HCT116 (cell line): ENCODE data around the gene KRTAP10-11. TPM values are rescaled to one million over a fixed set of nuclear protein-coding genes. Genes with fewer than 3 reads are reported as not detected.

Source experiments
- ATAC-seq: fragments of 200-7000 bp; cut with Tn5 transposase; 2 replicates; pipeline ENCODE4 v1.9.1; 2020; ENCODE audit warnings: mild to moderate bottlenecking, moderate library complexity
- BruUV-seq: library from RNA; stranded (reverse); fragments of 400-500 nt; replicated peaks from 2 replicates; lab custom pipeline; 2021; lab: Mats Ljungman, UMichigan
- CTCF ChIA-PET: fragments of 300-600 bp; sonication (Branson Sonifier 250); formaldehyde crosslinking; loops from one replicate; lab custom pipeline; 2021; ENCODE audit warnings: antibody characterized with exemption; lab: Charles Lee
- POLR2A ChIA-PET: fragments of 300-600, 350-600 bp; sonication (Branson Sonifier 250); formaldehyde crosslinking; loops from one replicate; lab custom pipeline; 2021; ENCODE audit warnings: antibody characterized with exemption; lab: Charles Lee
- RAD21 ChIA-PET, 2 experiments: fragments of 300-600 bp; sonication (Branson Sonifier 250); formaldehyde crosslinking; loops; one replicate each; lab custom pipeline; 2023; ENCODE audit warnings: low total read pairs in 2 of 2; ENCODE audit not compliant: uncharacterized antibody in 2 of 2, unreplicated experiment in 2 of 2, low non-redundant PET in 1 of 2; lab: Charles Lee
- DNase-seq: peaks from one replicate; pipeline ENCODE4 v3.0.0-alpha.2; 2010; ENCODE audit warnings: low read depth, low spot score
- H2AFZ ChIP-seq: fragments of 200-600 bp; shearing (Covaris generic), sonication (generic); 2 replicates; pipeline ENCODE4 v1.6.1; 2017; ENCODE audit warnings: low read depth, mixed run types, mixed read lengths, antibody characterized with exemption, low read length; ENCODE audit not compliant: poor library complexity, severe bottlenecking
- H3K27ac ChIP-seq: 2 replicates; pipeline ENCODE4 v1.5.1; 2012; ENCODE audit warnings: low read depth, low read length
- H3K27me3 ChIP-seq: fragments of 200-600 bp; sonication (generic); 2 replicates; pipeline ENCODE4 v1.6.1; 2016; ENCODE audit warnings: mixed run types, low read length, mixed read lengths; ENCODE audit not compliant: insufficient read depth
- H3K36me3 ChIP-seq, 2 experiments: fragments of 200-500 bp in 1 of 2; fragments of 200-600 bp in 1 of 2; sonication (Bioruptor generic) in 1 of 2; sonication (generic) in 1 of 2; 2 replicates each; pipeline versions ENCODE4 v1.5.1 to v1.6.1; 2014 to 2016; ENCODE audit warnings: low read length in 2 of 2, inconsistent platforms in 1 of 2, mixed read lengths in 1 of 2, mixed run types in 1 of 2; ENCODE audit not compliant: insufficient read depth in 2 of 2, control insufficient read depth in 1 of 2
- H3K4me1 ChIP-seq, 2 experiments: fragments of 200-600 bp in 1 of 2; sonication (generic) in 1 of 2; 2 replicates each; pipeline versions ENCODE4 v1.5.1 to v1.6.1; 2012 to 2017; ENCODE audit warnings: low read length in 2 of 2, inconsistent platforms in 1 of 2, mild to moderate bottlenecking in 1 of 2, mixed read lengths in 1 of 2, mixed run types in 1 of 2, moderate library complexity in 1 of 2; ENCODE audit not compliant: insufficient read depth in 2 of 2, control insufficient read depth in 1 of 2
- H3K4me2 ChIP-seq: fragments of 200-600 bp; sonication (generic); 2 replicates; pipeline ENCODE4 v1.6.1; 2017; ENCODE audit warnings: mixed run types, low read length, mixed read lengths
- H3K4me3 ChIP-seq, 2 experiments: fragments of 200-600 bp in 1 of 2; sonication (generic) in 1 of 2; replicated peaks in 1 of 2; 2 replicates each; pipeline ENCODE4 v1.5.1; 2011 to 2016; ENCODE audit warnings: low read length in 2 of 2, control low read depth in 1 of 2, low read depth in 1 of 2, mild to moderate bottlenecking in 1 of 2, mixed read lengths in 1 of 2, mixed run types in 1 of 2
- H3K79me2 ChIP-seq: fragments of 200-600 bp; sonication (generic); 2 replicates; pipeline ENCODE4 v1.6.1; 2017; ENCODE audit warnings: mild to moderate bottlenecking, mixed run types, low read length, moderate library complexity, mixed read lengths; ENCODE audit not compliant: insufficient read depth
- H3K9ac ChIP-seq: fragments of 200-600 bp; sonication (generic); 2 replicates; pipeline ENCODE4 v1.6.1; 2016; ENCODE audit warnings: low read length, mixed read lengths
- H3K9me2 ChIP-seq: fragments of 200-600 bp; sonication (generic), shearing (Covaris generic); 2 replicates; pipeline ENCODE4 v1.6.1; 2017; ENCODE audit warnings: mixed run types, mild to moderate bottlenecking, moderate library complexity; ENCODE audit not compliant: insufficient read depth
- H3K9me3 ChIP-seq, 2 experiments: fragments of 200-500 bp in 1 of 2; fragments of 200-600 bp in 1 of 2; sonication (Bioruptor generic) in 1 of 2; sonication (generic) in 1 of 2; 2 replicates each; pipeline ENCODE4 v1.6.1; 2014 to 2017; ENCODE audit warnings: low read length in 2 of 2, mixed read lengths in 2 of 2, inconsistent platforms in 1 of 2, low read depth in 1 of 2, mild to moderate bottlenecking in 1 of 2, mixed run types in 1 of 2, moderate library complexity in 1 of 2; ENCODE audit not compliant: control insufficient read depth in 1 of 2, insufficient read depth in 1 of 2
- H4K20me1 ChIP-seq: fragments of 200-600 bp; sonication (generic), shearing (Covaris generic); 2 replicates; pipeline ENCODE4 v1.6.1; 2017; ENCODE audit warnings: mixed run types, mild to moderate bottlenecking, moderate library complexity; ENCODE audit not compliant: insufficient read depth
- CBX3 ChIP-seq: IDR thresholded peaks from 2 replicates; pipeline ENCODE4 v1.6.1; 2012; ENCODE audit warnings: low read depth
- CEBPB ChIP-seq: IDR thresholded peaks from 2 replicates; pipeline ENCODE4 v1.6.1; 2012; ENCODE audit warnings: low read depth
- ELF1 ChIP-seq: IDR thresholded peaks from 2 replicates; pipeline ENCODE4 v1.6.1; 2012; ENCODE audit warnings: low read depth, borderline replicate concordance
- EZH2phosphoT487 ChIP-seq: fragments of 200-600 bp; IDR thresholded peaks from 2 replicates; pipeline ENCODE4 v1.6.1; 2018; ENCODE audit warnings: antibody characterized with exemption, borderline replicate concordance
- FOSL1 ChIP-seq: IDR thresholded peaks from 2 replicates; pipeline ENCODE4 v1.6.1; 2012; ENCODE audit warnings: low read depth
- JUND ChIP-seq: IDR thresholded peaks from 2 replicates; pipeline ENCODE4 v1.6.1; 2012
- MAX ChIP-seq: IDR thresholded peaks from 2 replicates; pipeline ENCODE4 v1.6.1; 2012
- POLR2AphosphoS5 ChIP-seq: IDR thresholded peaks from 2 replicates; pipeline ENCODE4 v1.6.1; 2011; ENCODE audit warnings: mild to moderate bottlenecking, low read depth, low read length, moderate library complexity
- RAD21 ChIP-seq: IDR thresholded peaks from 2 replicates; pipeline ENCODE4 v1.6.1; 2012; ENCODE audit warnings: low read depth, mild to moderate bottlenecking
- SIN3A ChIP-seq: IDR thresholded peaks from 2 replicates; pipeline ENCODE4 v1.6.1; 2012; ENCODE audit warnings: low read depth
- SP1 ChIP-seq: IDR thresholded peaks from 2 replicates; pipeline ENCODE4 v1.6.1; 2012; ENCODE audit warnings: low read depth
- SRF ChIP-seq: IDR thresholded peaks from 2 replicates; pipeline ENCODE4 v1.6.1; 2012; ENCODE audit warnings: low read depth
- TCF7L2 ChIP-seq: IDR thresholded peaks from 2 replicates; pipeline ENCODE4 v1.7.0; 2011; ENCODE audit warnings: borderline replicate concordance, inconsistent platforms; ENCODE audit not compliant: insufficient read depth, insufficient read length; ENCODE audit errors: extremely low read depth
- ZNF274 ChIP-seq: fragments of 200-500 bp; sonication (Bioruptor generic); IDR thresholded peaks from 2 replicates; pipeline ENCODE4 v1.6.1; 2014; ENCODE audit warnings: mild to moderate bottlenecking, low read depth, low read length, inconsistent platforms
- intact Hi-C: fragments of 100-400 bp; cut with micrococcal nuclease; formaldehyde crosslinking; loops from 2 replicates; pipeline ENCODE4 v1.10.0; 2022
- total RNA-seq: library from RNA; stranded (reverse); gene quantifications from one replicate; pipeline ENCODE4 v1.2.1, GENCODE V29; 2021; ENCODE audit not compliant: unreplicated experiment
- TF ChIP-seq, protein P1 (sequence below): IDR thresholded peaks from 2 replicates; pipeline ENCODE4 v1.6.1; 2012; ENCODE audit warnings: low read depth
- TF ChIP-seq, protein P2 (sequence below): IDR thresholded peaks from 2 replicates; pipeline ENCODE4 v1.6.1; 2011; ENCODE audit warnings: mild to moderate bottlenecking, low read length, moderate library complexity; ENCODE audit not compliant: insufficient replicate concordance; ENCODE audit errors: extremely low read depth
- TF ChIP-seq, protein P3 (sequence below), 3 experiments: fragments of 200-600 bp in 1 of 3; sonication (generic) in 1 of 3; IDR thresholded peaks in 2 of 3; conservative IDR thresholded peaks in 1 of 3; 2 replicates each; pipeline ENCODE4 v1.5.1; 2012 to 2017; ENCODE audit warnings: low read depth in 2 of 3, low read length in 2 of 3, antibody characterized with exemption in 1 of 3, borderline replicate concordance in 1 of 3, control low read depth in 1 of 3, mild to moderate bottlenecking in 1 of 3, mixed read lengths in 1 of 3, mixed run types in 1 of 3, moderate library complexity in 1 of 3; ENCODE audit not compliant: insufficient read depth in 1 of 3
- TF ChIP-seq, protein P4 (sequence below): IDR thresholded peaks from 2 replicates; pipeline ENCODE4 v1.6.1; 2012

The KRTAP10-11 gene
- total RNA-seq, 1 experiment from 2014 or later: not detected

GRCh38 chr21:44692798-44693512 is 46.7 kb downstream of the KRTAP10-11 start:
- ATAC-seq: no peak
- DNase-seq: no peak
- Histone ChIP-seq H3K79me2 (no peaks in the 10 kb centered on the region), H3K9ac (no peak overlapping the region), H4K20me1 (no peaks in the 10 kb centered on the region), H2AFZ (no peak overlapping the region), H3K4me3 (no peak overlapping the region), H3K36me3 (no peaks in the 10 kb centered on the region), H3K4me1 (no peaks in the 10 kb centered on the region), H3K27ac (no peak overlapping the region), H3K27me3 (no peaks in the 10 kb centered on the region), H3K9me2 (no peaks in the 10 kb centered on the region), H3K4me2 (no peak overlapping the region), H3K9me3 (peaks cover 4 to 14% of the 10 kb centered on the region in 2 experiments; a peak in 2 of 4 replicates)
- BruUV-seq: no TSS peak
- ChIA-PET POLR2A (no interaction called here), CTCF (no interaction called here), RAD21 (no interaction called here)
- TF ChIP-seq, protein P1, sequence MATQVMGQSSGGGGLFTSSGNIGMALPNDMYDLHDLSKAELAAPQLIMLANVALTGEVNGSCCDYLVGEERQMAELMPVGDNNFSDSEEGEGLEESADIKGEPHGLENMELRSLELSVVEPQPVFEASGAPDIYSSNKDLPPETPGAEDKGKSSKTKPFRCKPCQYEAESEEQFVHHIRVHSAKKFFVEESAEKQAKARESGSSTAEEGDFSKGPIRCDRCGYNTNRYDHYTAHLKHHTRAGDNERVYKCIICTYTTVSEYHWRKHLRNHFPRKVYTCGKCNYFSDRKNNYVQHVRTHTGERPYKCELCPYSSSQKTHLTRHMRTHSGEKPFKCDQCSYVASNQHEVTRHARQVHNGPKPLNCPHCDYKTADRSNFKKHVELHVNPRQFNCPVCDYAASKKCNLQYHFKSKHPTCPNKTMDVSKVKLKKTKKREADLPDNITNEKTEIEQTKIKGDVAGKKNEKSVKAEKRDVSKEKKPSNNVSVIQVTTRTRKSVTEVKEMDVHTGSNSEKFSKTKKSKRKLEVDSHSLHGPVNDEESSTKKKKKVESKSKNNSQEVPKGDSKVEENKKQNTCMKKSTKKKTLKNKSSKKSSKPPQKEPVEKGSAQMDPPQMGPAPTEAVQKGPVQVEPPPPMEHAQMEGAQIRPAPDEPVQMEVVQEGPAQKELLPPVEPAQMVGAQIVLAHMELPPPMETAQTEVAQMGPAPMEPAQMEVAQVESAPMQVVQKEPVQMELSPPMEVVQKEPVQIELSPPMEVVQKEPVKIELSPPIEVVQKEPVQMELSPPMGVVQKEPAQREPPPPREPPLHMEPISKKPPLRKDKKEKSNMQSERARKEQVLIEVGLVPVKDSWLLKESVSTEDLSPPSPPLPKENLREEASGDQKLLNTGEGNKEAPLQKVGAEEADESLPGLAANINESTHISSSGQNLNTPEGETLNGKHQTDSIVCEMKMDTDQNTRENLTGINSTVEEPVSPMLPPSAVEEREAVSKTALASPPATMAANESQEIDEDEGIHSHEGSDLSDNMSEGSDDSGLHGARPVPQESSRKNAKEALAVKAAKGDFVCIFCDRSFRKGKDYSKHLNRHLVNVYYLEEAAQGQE: no peak
- no peak for TF ChIP-seq FOSL1
- TF ChIP-seq MAX: no peak
- no peak for TF ChIP-seq RAD21
- no peak for TF ChIP-seq SIN3A
- TF ChIP-seq ZNF274: no peak
- TF ChIP-seq POLR2AphosphoS5: no peak
- TF ChIP-seq ELF1: no peak
- no peak for TF ChIP-seq CBX3
- TF ChIP-seq EZH2phosphoT487: no peak
- TF ChIP-seq, protein P2, sequence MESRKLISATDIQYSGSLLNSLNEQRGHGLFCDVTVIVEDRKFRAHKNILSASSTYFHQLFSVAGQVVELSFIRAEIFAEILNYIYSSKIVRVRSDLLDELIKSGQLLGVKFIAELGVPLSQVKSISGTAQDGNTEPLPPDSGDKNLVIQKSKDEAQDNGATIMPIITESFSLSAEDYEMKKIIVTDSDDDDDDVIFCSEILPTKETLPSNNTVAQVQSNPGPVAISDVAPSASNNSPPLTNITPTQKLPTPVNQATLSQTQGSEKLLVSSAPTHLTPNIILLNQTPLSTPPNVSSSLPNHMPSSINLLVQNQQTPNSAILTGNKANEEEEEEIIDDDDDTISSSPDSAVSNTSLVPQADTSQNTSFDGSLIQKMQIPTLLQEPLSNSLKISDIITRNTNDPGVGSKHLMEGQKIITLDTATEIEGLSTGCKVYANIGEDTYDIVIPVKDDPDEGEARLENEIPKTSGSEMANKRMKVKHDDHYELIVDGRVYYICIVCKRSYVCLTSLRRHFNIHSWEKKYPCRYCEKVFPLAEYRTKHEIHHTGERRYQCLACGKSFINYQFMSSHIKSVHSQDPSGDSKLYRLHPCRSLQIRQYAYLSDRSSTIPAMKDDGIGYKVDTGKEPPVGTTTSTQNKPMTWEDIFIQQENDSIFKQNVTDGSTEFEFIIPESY: no peak
- TF ChIP-seq, protein P3, sequence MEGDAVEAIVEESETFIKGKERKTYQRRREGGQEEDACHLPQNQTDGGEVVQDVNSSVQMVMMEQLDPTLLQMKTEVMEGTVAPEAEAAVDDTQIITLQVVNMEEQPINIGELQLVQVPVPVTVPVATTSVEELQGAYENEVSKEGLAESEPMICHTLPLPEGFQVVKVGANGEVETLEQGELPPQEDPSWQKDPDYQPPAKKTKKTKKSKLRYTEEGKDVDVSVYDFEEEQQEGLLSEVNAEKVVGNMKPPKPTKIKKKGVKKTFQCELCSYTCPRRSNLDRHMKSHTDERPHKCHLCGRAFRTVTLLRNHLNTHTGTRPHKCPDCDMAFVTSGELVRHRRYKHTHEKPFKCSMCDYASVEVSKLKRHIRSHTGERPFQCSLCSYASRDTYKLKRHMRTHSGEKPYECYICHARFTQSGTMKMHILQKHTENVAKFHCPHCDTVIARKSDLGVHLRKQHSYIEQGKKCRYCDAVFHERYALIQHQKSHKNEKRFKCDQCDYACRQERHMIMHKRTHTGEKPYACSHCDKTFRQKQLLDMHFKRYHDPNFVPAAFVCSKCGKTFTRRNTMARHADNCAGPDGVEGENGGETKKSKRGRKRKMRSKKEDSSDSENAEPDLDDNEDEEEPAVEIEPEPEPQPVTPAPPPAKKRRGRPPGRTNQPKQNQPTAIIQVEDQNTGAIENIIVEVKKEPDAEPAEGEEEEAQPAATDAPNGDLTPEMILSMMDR (IDR thresholded peaks at IDR 0.05 in 2 of 3, conservative IDR thresholded peaks at IDR 0.05 in 1 of 3; ENCODE audit: borderline replicate concordance in 1 of 3, insufficient read depth in 1 of 3, low read depth in 2 of 3, low read length in 2 of 3): no peak
- TF ChIP-seq JUND: no peak
- no peak for TF ChIP-seq TCF7L2
- TF ChIP-seq, protein P4, sequence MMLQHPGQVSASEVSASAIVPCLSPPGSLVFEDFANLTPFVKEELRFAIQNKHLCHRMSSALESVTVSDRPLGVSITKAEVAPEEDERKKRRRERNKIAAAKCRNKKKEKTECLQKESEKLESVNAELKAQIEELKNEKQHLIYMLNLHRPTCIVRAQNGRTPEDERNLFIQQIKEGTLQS: no peak
- TF ChIP-seq SRF: no peak
- no peak for TF ChIP-seq CEBPB
- no peak for TF ChIP-seq SP1
- intact Hi-C loops: no loop called here
